ENCODE data around the gene RAB20.
A peak's percentile ranks its signal among the peaks of the same experiment; 100 is the strongest.

Gene RAB20

GRCh38 chr13:110522721-110523120, 38.8 kb downstream of the RAB20 start:
- no peak overlapping the region for H3K27ac ChIP-seq (ENCODE audit: low read depth, low read length)
- H3K36me3 ChIP-seq (ENCODE audit: control insufficient read depth in 1 of 2, insufficient read depth in 2 of 2, low read length in 2 of 2), result peaks cover 0 to 16% of the 10 kb centered on the region in 2 donors
- peaks cover 79 to 87% of the 10 kb centered on the region in 2 donors for H3K4me1 ChIP-seq (ENCODE audit: control insufficient read depth in 1 of 2, insufficient read depth in 2 of 2, low read length in 2 of 2)

GRCh38 chr13:110521946-110522345, 39.6 kb downstream of the RAB20 start:
- H3K27me3 ChIP-seq (ENCODE audit: control insufficient read depth in 1 of 2, insufficient read depth in 2 of 2, low read length in 2 of 2), result no peaks in the 10 kb centered on the region
- H3K27ac ChIP-seq (ENCODE audit: low read depth, low read length), result no peak overlapping the region
- H3K36me3 ChIP-seq (ENCODE audit: control insufficient read depth in 1 of 2, insufficient read depth in 2 of 2, low read length in 2 of 2), result peaks cover 0 to 16% of the 10 kb centered on the region in 2 donors
- no peak overlapping the region for H3K4me3 ChIP-seq (ENCODE audit: low read depth in 1 of 2, low read length in 2 of 2)
- no peak overlapping the region for H3K9ac ChIP-seq (ENCODE audit: low read depth in 1 of 2, low read length in 2 of 2)
- peaks cover 75 to 85% of the 10 kb centered on the region in 2 donors for H3K4me1 ChIP-seq (ENCODE audit: control insufficient read depth in 1 of 2, insufficient read depth in 2 of 2, low read length in 2 of 2)
- no peaks in the 10 kb centered on the region for H3K9me3 ChIP-seq (ENCODE audit: control insufficient read depth in 1 of 2, low read length in 2 of 2)

More at GRCh38 chr13:110522721-110523120, 38.8 kb downstream of the RAB20 start:
- Histone ChIP-seq H3K9me3 (ENCODE audit: control insufficient read depth in 1 of 2, low read length in 2 of 2) (no peaks in the 10 kb centered on the region), H3K9ac (ENCODE audit: low read depth in 1 of 2, low read length in 2 of 2) (no peak overlapping the region), H3K27me3 (ENCODE audit: control insufficient read depth in 1 of 2, insufficient read depth in 2 of 2, low read length in 2 of 2) (no peaks in the 10 kb centered on the region), H3K4me3 (ENCODE audit: low read depth in 1 of 2, low read length in 2 of 2) (no peak overlapping the region)

- Histone ChIP-seq H3K9ac (ENCODE audit: low read depth in 1 of 2, low read length in 2 of 2) (no peak overlapping the region), H3K9me3 (ENCODE audit: control insufficient read depth in 1 of 2, low read length in 2 of 2) (no peaks in the 10 kb centered on the region), H3K27me3 (ENCODE audit: control insufficient read depth in 1 of 2, insufficient read depth in 2 of 2, low read length in 2 of 2) (no peaks in the 10 kb centered on the region), H3K4me3 (ENCODE audit: low read depth in 1 of 2, low read length in 2 of 2) (no peak overlapping the region), H3K27ac (ENCODE audit: low read depth, low read length) (peak overlapping the region; percentile 64), H3K4me1 (ENCODE audit: control insufficient read depth in 1 of 2, insufficient read depth in 2 of 2, low read length in 2 of 2) (peaks cover 69 to 79% of the 10 kb centered on the region in 2 donors), H3K36me3 (ENCODE audit: control insufficient read depth in 1 of 2, insufficient read depth in 2 of 2, low read length in 2 of 2) (peaks cover 0 to 16% of the 10 kb centered on the region in 2 donors)
Observed at GRCh38 chr13:110521296-110521680, 40.2 kb downstream of the RAB20 start.

GRCh38 chr13:110520431-110521295, 40.9 kb downstream of the RAB20 start:
- peak overlapping the region; percentile 74 for H3K27ac ChIP-seq (ENCODE audit: low read depth, low read length)
- peaks cover 0 to 16% of the 10 kb centered on the region in 2 donors for H3K36me3 ChIP-seq (ENCODE audit: control insufficient read depth in 1 of 2, insufficient read depth in 2 of 2, low read length in 2 of 2)
- H3K4me1 ChIP-seq (ENCODE audit: control insufficient read depth in 1 of 2, insufficient read depth in 2 of 2, low read length in 2 of 2), result peaks cover 63 to 72% of the 10 kb centered on the region in 2 donors
- peak overlapping the region; percentile 15 to 22 for H3K4me3 ChIP-seq (ENCODE audit: low read depth in 1 of 2, low read length in 2 of 2)
- peak overlapping the region; percentile 36 to 49 for H3K9ac ChIP-seq (ENCODE audit: low read depth in 1 of 2, low read length in 2 of 2)
- no peaks in the 10 kb centered on the region for H3K9me3 ChIP-seq (ENCODE audit: control insufficient read depth in 1 of 2, low read length in 2 of 2)
- no peaks in the 10 kb centered on the region for H3K27me3 ChIP-seq (ENCODE audit: control insufficient read depth in 1 of 2, insufficient read depth in 2 of 2, low read length in 2 of 2)

GRCh38 chr13:110519506-110519905, 42.0 kb downstream of the RAB20 start:
- Histone ChIP-seq H3K27ac (ENCODE audit: low read depth, low read length) (no peak overlapping the region), H3K9ac (ENCODE audit: low read depth in 1 of 2, low read length in 2 of 2) (peak overlapping the region in 1 of 2 donors; percentile 36), H3K36me3 (ENCODE audit: control insufficient read depth in 1 of 2, insufficient read depth in 2 of 2, low read length in 2 of 2) (peaks cover 0 to 16% of the 10 kb centered on the region in 2 donors)

GRCh38 chr13:110519046-110519445, 42.5 kb downstream of the RAB20 start:
- Histone ChIP-seq H3K27me3 (ENCODE audit: control insufficient read depth in 1 of 2, insufficient read depth in 2 of 2, low read length in 2 of 2) (no peaks in the 10 kb centered on the region), H3K4me3 (ENCODE audit: low read depth in 1 of 2, low read length in 2 of 2) (no peak overlapping the region), H3K27ac (ENCODE audit: low read depth, low read length) (no peak overlapping the region), H3K9me3 (ENCODE audit: control insufficient read depth in 1 of 2, low read length in 2 of 2) (no peaks in the 10 kb centered on the region), H3K9ac (ENCODE audit: low read depth in 1 of 2, low read length in 2 of 2) (no peak overlapping the region), H3K36me3 (ENCODE audit: control insufficient read depth in 1 of 2, insufficient read depth in 2 of 2, low read length in 2 of 2) (peaks cover 0 to 19% of the 10 kb centered on the region in 2 donors), H3K4me1 (ENCODE audit: control insufficient read depth in 1 of 2, insufficient read depth in 2 of 2, low read length in 2 of 2) (peaks cover 46 to 56% of the 10 kb centered on the region in 2 donors)

More at GRCh38 chr13:110519506-110519905, 42.0 kb downstream of the RAB20 start:
- Histone ChIP-seq H3K4me3 (ENCODE audit: low read depth in 1 of 2, low read length in 2 of 2) (no peak overlapping the region), H3K4me1 (ENCODE audit: control insufficient read depth in 1 of 2, insufficient read depth in 2 of 2, low read length in 2 of 2) (peaks cover 51 to 61% of the 10 kb centered on the region in 2 donors), H3K27me3 (ENCODE audit: control insufficient read depth in 1 of 2, insufficient read depth in 2 of 2, low read length in 2 of 2) (no peaks in the 10 kb centered on the region), H3K9me3 (ENCODE audit: control insufficient read depth in 1 of 2, low read length in 2 of 2) (no peaks in the 10 kb centered on the region)

GRCh38 chr13:110518571-110518970, 43.0 kb downstream of the RAB20 start:
- Histone ChIP-seq H3K36me3 (ENCODE audit: control insufficient read depth in 1 of 2, insufficient read depth in 2 of 2, low read length in 2 of 2) (peaks cover 0 to 18% of the 10 kb centered on the region in 2 donors), H3K4me1 (ENCODE audit: control insufficient read depth in 1 of 2, insufficient read depth in 2 of 2, low read length in 2 of 2) (peaks cover 42 to 52% of the 10 kb centered on the region in 2 donors), H3K4me3 (ENCODE audit: low read depth in 1 of 2, low read length in 2 of 2) (no peak overlapping the region), H3K9ac (ENCODE audit: low read depth in 1 of 2, low read length in 2 of 2) (no peak overlapping the region), H3K27me3 (ENCODE audit: control insufficient read depth in 1 of 2, insufficient read depth in 2 of 2, low read length in 2 of 2) (no peaks in the 10 kb centered on the region), H3K27ac (ENCODE audit: low read depth, low read length) (peak overlapping the region; percentile 33), H3K9me3 (ENCODE audit: control insufficient read depth in 1 of 2, low read length in 2 of 2) (no peaks in the 10 kb centered on the region)

GRCh38 chr13:110518226-110518525, 43.3 kb downstream of the RAB20 start:
- Histone ChIP-seq H3K36me3 (ENCODE audit: control insufficient read depth in 1 of 2, insufficient read depth in 2 of 2, low read length in 2 of 2) (peaks cover 0 to 14% of the 10 kb centered on the region in 2 donors), H3K4me1 (ENCODE audit: control insufficient read depth in 1 of 2, insufficient read depth in 2 of 2, low read length in 2 of 2) (peaks cover 38 to 48% of the 10 kb centered on the region in 2 donors)

GRCh38 chr13:110517505-110518225, 43.9 kb downstream of the RAB20 start:
- Histone ChIP-seq H3K9me3 (ENCODE audit: control insufficient read depth in 1 of 2, low read length in 2 of 2) (no peaks in the 10 kb centered on the region), H3K27ac (ENCODE audit: low read depth, low read length) (peak overlapping the region; percentile 33), H3K27me3 (ENCODE audit: control insufficient read depth in 1 of 2, insufficient read depth in 2 of 2, low read length in 2 of 2) (no peaks in the 10 kb centered on the region), H3K36me3 (ENCODE audit: control insufficient read depth in 1 of 2, insufficient read depth in 2 of 2, low read length in 2 of 2) (peaks cover 0 to 13% of the 10 kb centered on the region in 2 donors), H3K4me1 (ENCODE audit: control insufficient read depth in 1 of 2, insufficient read depth in 2 of 2, low read length in 2 of 2) (peaks cover 36 to 45% of the 10 kb centered on the region in 2 donors), H3K9ac (ENCODE audit: low read depth in 1 of 2, low read length in 2 of 2) (peak overlapping the region in 1 of 2 donors; percentile 3), H3K4me3 (ENCODE audit: low read depth in 1 of 2, low read length in 2 of 2) (no peak overlapping the region)

More at GRCh38 chr13:110518226-110518525, 43.3 kb downstream of the RAB20 start:
- Histone ChIP-seq H3K4me3 (ENCODE audit: low read depth in 1 of 2, low read length in 2 of 2) (no peak overlapping the region), H3K9me3 (ENCODE audit: control insufficient read depth in 1 of 2, low read length in 2 of 2) (no peaks in the 10 kb centered on the region), H3K9ac (ENCODE audit: low read depth in 1 of 2, low read length in 2 of 2) (no peak overlapping the region), H3K27ac (ENCODE audit: low read depth, low read length) (peak overlapping the region; percentile 33), H3K27me3 (ENCODE audit: control insufficient read depth in 1 of 2, insufficient read depth in 2 of 2, low read length in 2 of 2) (no peaks in the 10 kb centered on the region)

GRCh38 chr13:110516500-110516899, 45.0 kb downstream of the RAB20 start:
- H3K4me3 ChIP-seq (ENCODE audit: low read depth in 1 of 2, low read length in 2 of 2), result no peak overlapping the region
- H3K27me3 ChIP-seq (ENCODE audit: control insufficient read depth in 1 of 2, insufficient read depth in 2 of 2, low read length in 2 of 2), result no peaks in the 10 kb centered on the region
- H3K36me3 ChIP-seq (ENCODE audit: control insufficient read depth in 1 of 2, insufficient read depth in 2 of 2, low read length in 2 of 2), result peaks cover 0 to 22% of the 10 kb centered on the region in 2 donors
- H3K9me3 ChIP-seq (ENCODE audit: control insufficient read depth in 1 of 2, low read length in 2 of 2), result no peaks in the 10 kb centered on the region
- peaks cover 35 to 38% of the 10 kb centered on the region in 2 donors for H3K4me1 ChIP-seq (ENCODE audit: control insufficient read depth in 1 of 2, insufficient read depth in 2 of 2, low read length in 2 of 2)
- H3K27ac ChIP-seq (ENCODE audit: low read depth, low read length), result no peak overlapping the region
- no peak overlapping the region for H3K9ac ChIP-seq (ENCODE audit: low read depth in 1 of 2, low read length in 2 of 2)
